ENCODE results near the gene KCNAB3.

- no peak for TF ChIP-seq CREB1 (IDR thresholded peaks at IDR 0.05; ENCODE audit: low read depth)
- TF ChIP-seq YY1 (IDR thresholded peaks at IDR 0.05; ENCODE audit: low read depth) = no peak
- TF ChIP-seq NFIC (IDR thresholded peaks at IDR 0.05) = no peak
- no peak for TF ChIP-seq REST (IDR thresholded peaks at IDR 0.05; ENCODE audit: low read depth)
- no peak for TF ChIP-seq TAF1 (IDR thresholded peaks at IDR 0.05; ENCODE audit: low read depth)
- no peak for TF ChIP-seq MAX (IDR thresholded peaks at IDR 0.05)
- no peak for TF ChIP-seq EP300 (IDR thresholded peaks at IDR 0.05; ENCODE audit: borderline replicate concordance)
- no peak for TF ChIP-seq USF1 (IDR thresholded peaks at IDR 0.05)
- no peak for TF ChIP-seq EGR1 (IDR thresholded peaks at IDR 0.05)
Measured at GRCh38 chr17:7955414-7956227, 26.0 kb upstream of the KCNAB3 start.
